NCI-H460 (cell line): ENCODE results near the gene PYGM. TPM values are rescaled to one million over a fixed set of nuclear protein-coding genes. Genes with fewer than 3 reads are reported as not detected.
A peak's percentile ranks its signal among the peaks of the same experiment; 100 is the strongest.

Experiments used
- DNase-seq: peaks from one replicate; pipeline ENCODE4 v3.0.0-alpha.2; 2016; ENCODE audit warnings: low read depth; ENCODE audit errors: extremely low read depth
- total RNA-seq: library from RNA; depleted of rRNA; stranded (reverse); fragments of >200 nt; shearing (Covaris generic); gene quantifications from 2 replicates; pipeline ENCODE4 v1.2.3, GENCODE V29; 2014

The PYGM gene
- total RNA-seq, 1 experiment from 2014 or later = 0.54 TPM

- no peak for DNase-seq
Observed at GRCh38 chr11:64742087-64742888, 17.5 kb downstream of the PYGM start.

DNA sequence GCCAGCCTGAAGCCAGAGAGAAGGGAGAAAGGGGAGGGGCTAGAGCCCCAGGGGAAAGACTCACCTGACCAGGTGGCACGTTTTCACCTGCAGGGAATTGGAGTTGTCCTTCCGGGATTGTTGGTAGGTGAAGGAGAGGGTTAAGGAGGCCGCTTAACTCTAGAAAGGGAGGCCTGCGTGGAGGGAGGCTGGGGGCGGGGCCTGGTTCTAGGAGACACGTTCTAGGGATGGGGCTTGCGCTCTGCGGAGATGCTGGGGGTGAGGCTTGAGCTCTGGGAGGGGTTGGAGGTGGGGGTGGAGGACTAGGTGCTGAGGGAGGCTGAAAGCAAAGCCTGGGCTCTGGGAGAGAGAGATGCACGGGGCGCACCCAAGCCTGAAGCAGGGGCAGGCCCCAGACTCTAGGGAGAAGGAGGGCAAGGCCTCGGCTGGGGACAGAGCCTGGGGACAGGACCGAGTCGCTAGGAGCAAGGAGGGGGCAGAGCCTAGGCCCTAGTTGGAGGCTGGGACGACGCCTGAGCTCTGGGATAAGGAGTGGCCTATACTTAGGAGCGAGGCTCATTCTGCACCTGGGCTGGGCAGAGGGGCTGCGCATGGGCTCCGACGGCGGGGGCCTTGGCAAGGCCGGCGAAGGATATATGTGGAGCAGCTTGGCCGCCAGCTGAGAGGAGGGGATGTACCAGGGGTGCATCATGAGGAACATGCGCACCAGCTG lies 18.2 kb downstream of the PYGM start:
- DNase-seq = no peak

DNA sequence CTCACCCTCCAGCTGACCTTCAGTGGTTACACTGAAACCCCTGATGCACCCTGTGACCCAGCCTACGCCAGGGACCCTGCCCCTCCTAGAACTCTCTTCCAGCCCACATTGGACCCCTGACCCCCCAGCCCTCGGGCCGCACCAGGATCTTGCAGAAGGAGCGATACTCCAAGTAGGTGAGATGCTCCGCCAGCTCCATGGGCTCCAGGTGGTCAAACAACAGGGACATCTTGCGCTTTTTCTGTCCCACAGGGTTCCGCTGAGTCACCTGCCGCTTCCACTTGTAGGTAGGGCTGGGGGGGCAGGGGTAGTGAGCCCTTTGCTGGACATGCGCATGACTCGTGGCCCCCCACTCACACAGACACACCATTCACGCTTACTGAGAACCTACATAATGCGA lies 19.9 kb downstream of the PYGM start:
- no peak for DNase-seq

- no peak for DNase-seq
Observed at GRCh38 chr11:64736654-64737053, 23.1 kb downstream of the PYGM start.

DNA sequence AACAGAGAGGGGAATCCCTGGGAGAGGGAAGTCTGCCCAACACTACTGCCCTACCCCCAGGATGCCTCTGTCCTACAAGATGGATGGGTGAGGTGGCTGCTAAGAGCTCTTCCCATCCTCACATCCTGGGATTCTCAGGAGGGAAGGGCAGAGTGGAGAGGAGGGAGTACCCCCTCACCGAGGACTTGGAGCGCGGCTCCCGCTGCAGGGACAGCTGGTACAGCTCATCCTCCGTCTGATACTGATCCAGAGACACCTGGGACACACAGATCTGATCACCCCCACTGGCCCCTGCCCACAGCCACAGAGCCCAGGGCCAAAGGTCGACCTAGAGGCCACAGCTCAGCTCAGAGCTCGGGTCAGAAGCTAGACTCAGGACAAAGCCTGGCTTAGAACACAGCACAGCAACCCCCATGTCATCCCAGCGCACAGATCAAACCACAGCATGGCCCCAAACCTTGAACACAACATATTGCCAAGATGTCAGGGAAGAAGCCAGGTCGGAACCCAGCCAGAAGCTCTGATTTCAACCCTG lies 24.0 kb downstream of the PYGM start:
- DNase-seq = no peak

DNA sequence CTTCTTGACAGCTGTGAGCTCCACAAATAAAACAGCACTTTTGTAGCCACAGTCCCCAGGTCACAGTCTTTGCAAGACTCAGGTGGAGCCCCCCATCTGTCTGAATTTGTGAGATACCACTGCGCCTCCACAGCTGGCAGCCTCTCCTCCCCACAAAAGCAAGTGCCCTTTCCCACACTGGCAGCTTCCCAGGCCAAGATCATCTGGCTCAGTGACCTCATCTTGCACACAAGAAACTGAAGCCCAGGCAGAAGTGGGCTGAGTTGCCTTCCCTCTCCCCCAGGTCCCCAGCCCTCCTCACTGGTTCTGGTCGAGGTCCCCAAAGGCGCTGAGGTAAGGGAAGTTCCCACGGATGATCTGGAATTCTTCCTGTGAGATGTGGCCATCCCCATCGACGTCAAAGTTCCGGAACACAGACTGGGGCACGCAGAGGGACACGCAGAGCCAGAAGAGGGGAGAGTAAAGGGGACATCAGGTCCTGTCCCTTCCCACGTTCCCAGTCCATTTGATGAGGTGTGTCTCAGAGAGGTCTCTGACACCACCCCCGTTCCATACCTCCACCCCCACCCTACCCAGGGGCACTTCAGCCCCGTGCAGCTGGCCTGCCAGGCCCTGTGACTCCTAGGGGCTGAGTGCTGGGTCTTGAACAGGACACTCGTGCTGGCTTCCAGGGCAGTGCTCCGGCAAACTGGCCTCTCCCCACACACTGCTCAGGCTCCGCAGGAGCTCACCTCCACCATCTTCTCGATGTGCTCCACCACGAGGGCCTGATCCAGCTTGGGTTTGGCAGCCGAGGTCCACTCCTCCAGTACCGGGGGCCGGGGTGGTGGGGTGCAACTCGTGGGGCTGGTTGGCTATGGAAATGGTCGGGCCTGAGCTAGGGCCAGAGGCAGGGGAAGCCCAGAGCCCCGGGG lies 24.7 kb downstream of the PYGM start:
- no peak for DNase-seq

DNA sequence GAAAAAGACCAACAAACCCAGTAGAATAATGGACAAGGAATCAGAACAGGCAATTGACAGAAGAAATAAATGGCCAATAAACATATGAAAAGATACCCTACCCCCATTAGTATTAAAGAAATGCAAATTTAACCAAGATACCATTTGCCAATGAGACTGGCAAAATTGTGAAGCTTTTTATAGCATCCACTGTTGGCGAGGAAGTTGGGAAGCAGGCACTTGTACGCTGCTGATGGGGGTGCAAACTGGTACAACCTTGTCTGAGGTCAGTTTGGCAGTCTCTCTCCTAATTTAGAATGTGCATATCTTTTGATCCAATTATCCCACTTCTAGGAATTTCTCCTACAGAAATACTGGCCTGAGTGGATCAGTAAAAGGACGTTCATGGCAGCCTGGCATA lies 28.2 kb downstream of the PYGM start:
- no peak for DNase-seq

DNA sequence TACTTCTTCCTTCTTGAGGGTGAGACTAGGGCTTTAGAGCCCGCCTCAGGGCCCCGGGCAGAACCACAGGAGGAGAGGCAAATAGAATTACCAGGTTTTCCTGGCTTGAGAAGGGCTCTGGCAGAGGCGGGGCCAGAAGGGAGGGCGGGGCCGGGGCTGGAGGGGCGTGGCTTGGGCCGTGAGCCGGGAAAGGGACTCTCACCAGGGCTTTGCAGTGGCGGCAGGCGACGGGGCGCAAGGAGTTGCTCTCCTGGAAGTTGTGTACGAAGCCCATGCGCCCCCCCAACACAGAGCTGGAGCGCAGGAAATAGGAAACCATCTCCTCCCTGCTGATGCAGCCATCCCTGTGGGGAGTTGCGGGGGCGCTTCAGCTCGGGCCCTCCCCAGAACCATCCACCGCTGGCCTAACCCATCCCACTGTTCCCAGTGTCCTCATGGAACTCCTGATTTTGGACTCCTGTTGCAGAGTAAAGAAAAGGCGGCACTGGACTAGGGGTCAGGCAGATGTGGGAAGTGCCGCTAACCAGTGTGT lies 29.9 kb downstream of the PYGM start:
- DNase-seq = no peak

DNA sequence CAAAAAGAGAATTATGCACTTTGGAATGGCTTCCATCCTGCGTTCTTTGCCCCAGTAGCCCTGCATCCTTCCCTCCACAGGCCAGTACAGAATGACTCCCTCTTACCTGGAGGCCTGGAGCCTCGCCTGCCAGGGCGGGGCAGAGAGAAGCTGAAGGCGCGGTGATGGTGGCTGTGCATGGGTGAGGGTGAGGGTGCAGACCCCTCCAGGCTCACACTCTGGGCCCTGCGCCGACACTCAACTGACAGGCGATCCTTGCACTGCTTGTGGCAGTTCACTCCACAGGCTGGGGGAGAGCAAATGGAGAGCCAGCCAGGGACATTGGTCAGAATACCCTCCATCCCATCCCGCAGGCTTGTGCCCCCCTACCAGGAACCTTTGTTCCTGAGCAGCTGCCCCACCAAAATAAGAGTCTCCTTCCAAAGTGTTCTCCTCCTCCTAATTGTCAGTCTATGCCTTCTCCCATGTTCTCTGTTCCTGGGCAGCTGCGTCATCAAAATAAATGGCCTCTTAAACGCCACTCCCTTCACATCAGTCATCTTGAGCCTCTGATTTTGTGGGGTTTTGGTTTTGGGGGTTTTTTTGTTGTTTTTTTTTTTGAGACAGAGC lies 30.9 kb downstream of the PYGM start:
- DNase-seq = no peak

DNA sequence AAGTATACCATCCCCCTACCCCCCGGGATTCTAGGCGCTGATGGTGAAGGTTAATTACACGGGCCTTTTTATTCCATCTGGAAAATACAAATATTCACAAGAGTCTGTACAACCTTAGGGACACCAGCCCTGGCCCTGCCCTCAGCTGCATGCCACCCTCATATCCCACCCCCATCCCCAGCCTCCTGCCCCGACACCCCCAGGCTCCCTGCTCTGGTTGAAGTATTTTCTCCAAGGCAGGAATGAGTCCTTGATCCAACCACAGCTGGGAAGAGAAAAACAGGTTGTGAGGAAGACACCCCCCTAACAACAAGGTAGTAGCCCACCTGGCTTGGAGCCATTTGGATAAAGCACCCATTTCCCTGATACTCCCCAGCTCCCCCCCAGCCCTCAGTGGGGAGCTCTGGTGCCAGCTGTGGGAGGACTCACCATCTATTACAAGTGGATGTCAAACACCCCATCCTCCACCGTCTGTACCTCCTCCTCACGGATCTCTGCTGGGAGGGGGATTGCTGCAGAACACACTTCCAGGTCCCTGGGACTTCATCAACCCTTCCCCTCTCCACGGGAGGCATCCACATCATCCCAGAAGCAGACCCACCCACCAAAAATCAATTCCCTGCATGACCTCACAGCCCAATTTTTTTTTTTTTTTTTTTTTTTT lies 32.8 kb downstream of the PYGM start:
- no peak for DNase-seq

DNA sequence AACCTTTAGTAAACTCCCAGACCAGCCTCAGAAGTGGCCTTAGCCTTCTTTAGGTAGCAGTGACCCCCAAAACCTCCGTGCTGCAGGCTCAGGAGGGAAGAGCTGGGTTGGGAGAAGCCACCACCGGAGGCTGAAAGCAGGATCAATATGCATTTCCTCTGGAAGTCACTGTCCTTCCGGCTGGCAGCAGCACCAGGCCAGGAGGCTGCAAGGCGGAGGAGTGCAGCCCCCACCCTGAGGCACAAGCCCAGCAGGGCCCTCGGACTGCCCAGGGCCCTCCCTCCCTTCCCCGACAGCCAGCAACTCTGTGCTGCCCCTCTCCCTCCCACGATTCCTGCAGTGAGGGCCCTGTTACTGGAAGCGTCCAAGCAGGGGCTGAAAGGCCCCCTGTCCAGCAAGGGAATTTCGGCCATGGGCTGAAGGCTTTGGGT lies 33.5 kb downstream of the PYGM start:
- DNase-seq = no peak

GRCh38 chr11:64724863-64725532 lies 34.8 kb downstream of the PYGM start:
- DNase-seq = no peak

DNA sequence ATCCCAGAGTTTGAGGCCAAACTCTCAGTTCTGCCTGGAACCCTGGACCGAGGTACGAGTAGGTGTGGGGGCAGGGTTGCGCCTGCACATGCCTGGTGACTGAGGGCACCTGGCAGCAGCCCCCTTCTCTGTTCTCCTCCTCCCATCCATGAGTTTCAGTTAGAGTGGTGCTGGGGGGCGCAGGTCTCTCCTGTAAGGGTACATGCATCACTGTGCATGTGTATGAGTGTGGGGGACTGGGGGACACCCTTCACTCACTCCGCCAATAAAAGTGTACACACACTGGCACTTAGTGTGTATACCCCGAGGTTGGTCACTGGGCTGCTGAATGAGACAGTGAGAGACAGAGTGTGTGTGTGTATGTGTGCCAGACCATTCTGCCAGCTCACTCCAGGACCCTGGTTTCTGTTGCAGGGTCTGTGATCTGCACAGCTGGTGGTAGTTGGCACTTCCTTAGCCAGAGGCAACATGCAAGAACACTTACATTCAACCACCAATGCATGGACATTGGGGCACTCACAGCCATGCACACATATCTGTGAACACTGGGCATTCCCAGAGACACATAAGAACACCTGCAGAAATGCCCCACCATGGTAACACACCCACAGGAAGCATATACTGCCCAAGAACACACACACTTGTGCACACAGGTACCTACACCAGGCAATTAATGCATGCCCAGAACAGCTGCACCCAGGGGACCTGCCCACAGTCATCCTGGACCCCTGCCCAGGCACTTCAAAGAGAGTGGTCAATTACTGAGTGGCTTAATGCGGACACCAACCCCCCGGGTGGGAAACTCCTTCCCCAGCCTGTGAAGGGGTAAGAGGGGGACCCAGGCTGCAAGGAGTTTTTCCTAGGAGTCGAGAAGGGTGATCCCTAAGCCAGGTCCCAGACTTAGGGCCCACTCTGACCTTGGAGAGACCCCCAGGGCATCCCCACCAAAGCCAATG lies 35.6 kb downstream of the PYGM start:
- DNase-seq = no peak

- peak; percentile 74 for DNase-seq
Observed at GRCh38 chr11:64723117-64723906, 36.5 kb downstream of the PYGM start, which contains the start of gene NRXN2. TSS of gene NRXN2 (minus strand) at chr11:64723197. CDS start at chr11:64713699, 9,498 bp downstream.

- no peak for DNase-seq
Observed at GRCh38 chr11:64722141-64723065, 37.4 kb downstream of the PYGM start.

GRCh38 chr11:64721359-64721699 lies 38.4 kb downstream of the PYGM start:
- DNase-seq = no peak
